COLO668 (cell line): ENCODE measurements around the gene SLCO2B1.

Experiments
- DNase-seq: peaks from one replicate; lab custom pipeline; 2025; ENCODE audit not compliant: unreplicated experiment; lab: John Stamatoyannopoulos, UW

Gene SLCO2B1

DNA sequence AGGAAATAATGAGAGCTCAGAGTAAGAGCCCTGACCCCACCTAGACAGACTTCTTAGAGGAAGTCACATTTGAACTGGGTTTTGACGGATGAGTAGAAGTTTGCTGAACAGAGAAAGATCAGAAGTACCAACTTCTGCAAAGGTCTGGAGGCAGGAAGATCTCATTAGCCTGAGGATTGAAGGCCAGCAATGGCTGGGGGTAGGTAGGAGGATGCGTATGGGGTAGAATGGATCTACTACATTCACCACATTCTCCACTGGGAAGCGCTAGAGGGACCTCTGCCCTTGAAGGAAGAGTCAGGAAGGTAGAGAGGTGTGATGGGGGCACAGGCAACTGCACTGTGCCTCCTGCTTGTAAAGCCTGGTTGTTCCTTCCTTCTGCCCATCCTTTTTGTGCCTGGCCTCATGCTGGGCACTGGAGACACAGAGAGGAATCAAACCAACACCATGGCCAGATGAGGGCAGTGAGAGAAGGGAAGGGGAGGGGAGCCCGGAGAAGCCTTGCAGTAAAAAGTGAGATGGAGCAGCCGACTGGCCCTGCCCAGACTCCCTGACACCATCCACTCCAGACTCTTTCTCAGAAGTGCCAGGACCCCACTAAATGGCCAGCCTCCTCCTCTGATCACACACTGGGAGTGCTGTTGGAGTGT is 94.6 kb downstream of the SLCO2B1 start:
- no peak for DNase-seq

GRCh38 chr11:75246006-75246670 is 95.2 kb downstream of the SLCO2B1 start:
- DNase-seq: no peak

DNA sequence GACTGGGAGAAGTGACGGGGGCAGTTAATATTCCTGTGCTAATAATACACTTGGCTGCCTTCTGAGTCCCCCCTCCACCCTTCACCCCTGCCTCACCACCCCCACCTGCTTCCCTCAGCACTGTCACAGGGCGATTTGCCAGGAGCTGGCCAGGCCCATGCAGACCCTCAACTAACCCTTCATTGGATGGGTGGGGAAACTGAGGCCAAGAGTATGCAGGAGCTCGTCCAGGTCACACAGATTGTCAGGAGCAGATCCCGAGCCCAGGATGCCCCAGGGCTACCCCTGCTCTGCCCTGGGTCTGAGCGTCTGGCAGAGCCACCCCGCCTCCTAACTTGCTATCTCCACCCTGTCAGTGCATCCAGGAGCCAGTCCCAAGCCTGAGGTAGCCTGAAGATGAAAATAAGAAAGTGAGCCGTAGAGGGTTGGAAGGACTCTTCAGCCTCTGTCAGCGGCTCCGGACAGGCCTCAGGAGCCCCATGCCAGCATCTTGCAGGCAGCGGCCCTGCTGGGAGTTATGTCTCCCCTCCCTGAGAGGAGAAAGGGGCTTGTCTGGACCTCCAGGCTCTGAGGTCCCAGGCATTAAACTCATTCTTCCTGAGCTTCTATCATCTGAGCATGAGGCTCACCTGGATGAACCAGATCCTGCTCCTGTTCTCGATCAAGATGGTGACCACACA is 95.9 kb downstream of the SLCO2B1 start:
- no peak for DNase-seq

DNA sequence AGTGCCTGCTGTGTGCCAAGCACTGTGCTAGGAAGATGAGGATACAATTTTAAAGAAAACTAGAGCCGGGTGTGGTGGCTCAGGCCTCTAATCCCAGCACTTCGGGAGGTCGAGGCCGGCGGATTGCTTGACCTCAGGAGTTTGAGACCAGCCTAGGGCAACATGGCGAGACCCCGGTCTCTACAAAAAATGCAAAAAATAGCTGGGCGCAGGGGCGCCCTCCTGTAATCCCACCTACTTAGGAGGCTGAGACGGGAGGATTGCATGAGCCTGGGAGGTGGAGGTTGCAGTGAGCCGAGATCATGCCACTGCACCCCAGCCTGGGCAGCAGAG is 98.0 kb downstream of the SLCO2B1 start:
- DNase-seq: no peak

DNA sequence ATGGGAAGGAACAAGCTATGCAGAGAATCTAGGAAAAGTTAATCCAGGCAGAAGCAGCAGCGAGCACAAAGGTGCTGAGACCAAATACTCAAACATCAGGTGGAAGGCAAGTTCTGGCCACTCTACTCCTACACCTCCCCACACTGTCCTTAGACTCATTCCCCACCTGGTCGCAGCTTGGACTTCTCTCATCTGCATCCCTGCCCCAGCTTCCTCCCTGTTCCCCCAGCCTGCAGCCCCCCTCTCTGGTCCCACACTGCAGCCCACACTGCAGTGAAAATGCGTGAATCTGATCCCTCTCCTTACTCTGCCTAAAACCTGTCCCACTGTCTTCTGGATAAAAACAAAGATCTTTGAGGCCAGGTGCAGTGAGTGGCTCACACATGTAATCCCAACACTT is 98.8 kb downstream of the SLCO2B1 start:
- no peak for DNase-seq

DNA sequence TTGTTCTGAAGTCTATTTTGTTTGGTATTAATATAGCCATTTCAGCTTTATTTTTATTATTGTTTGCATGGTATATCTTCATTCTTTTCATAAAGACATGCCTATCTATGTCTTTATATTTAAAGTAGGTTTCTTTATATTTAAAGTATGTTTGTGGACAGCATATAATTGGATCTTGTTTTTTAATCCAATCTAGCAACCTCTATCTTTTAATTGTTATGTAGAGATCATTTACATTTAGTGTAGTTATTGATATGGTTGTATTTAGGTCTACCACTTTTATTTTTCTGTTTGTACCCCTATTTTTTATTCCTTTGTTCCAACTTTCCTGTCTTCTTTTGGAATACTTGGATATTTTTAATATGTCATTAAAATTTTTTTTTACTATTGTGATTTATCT is 103.4 kb downstream of the SLCO2B1 start:
- no peak for DNase-seq
